Esophagus (tissue), 2 donors: ENCODE results near the gene TGM2. TPM values are rescaled to one million over a fixed set of nuclear protein-coding genes. Genes with fewer than 3 reads are reported as not detected.

ENCODE experiments used
- H3K27ac ChIP-seq, 2 donors: one replicate each; pipeline ENCODE4 v1.5.1; 2013; ENCODE audit warnings: low read depth in 2 of 2, mild to moderate bottlenecking in 2 of 2, inconsistent platforms in 1 of 2, low read length in 1 of 2, moderate library complexity in 1 of 2
- H3K27me3 ChIP-seq, 2 donors: one replicate each; pipeline ENCODE4 v1.6.1; 2013; ENCODE audit warnings: low read length in 2 of 2, control low read depth in 1 of 2, mild to moderate bottlenecking in 1 of 2; ENCODE audit not compliant: insufficient read depth in 2 of 2, control insufficient read depth in 1 of 2
- H3K36me3 ChIP-seq, 2 donors: one replicate each; pipeline ENCODE4 v1.6.1; 2013; ENCODE audit warnings: low read length in 1 of 2; ENCODE audit not compliant: control insufficient read depth in 2 of 2, insufficient read depth in 2 of 2
- H3K4me1 ChIP-seq, 2 donors: one replicate each; pipeline ENCODE4 v1.6.1; 2013; ENCODE audit warnings: low read length in 1 of 2; ENCODE audit not compliant: control insufficient read depth in 2 of 2, insufficient read depth in 2 of 2
- H3K4me3 ChIP-seq, 2 donors: one replicate each; pipeline ENCODE4 v1.5.1; 2013; ENCODE audit warnings: low read length in 2 of 2, mild to moderate bottlenecking in 2 of 2, low read depth in 1 of 2, moderate library complexity in 1 of 2
- H3K9me3 ChIP-seq, 2 donors: one replicate each; pipeline ENCODE4 v1.6.1; 2013; ENCODE audit warnings: mild to moderate bottlenecking in 2 of 2, low read depth in 1 of 2, low read length in 1 of 2, moderate library complexity in 1 of 2; ENCODE audit not compliant: control insufficient read depth in 2 of 2, insufficient read depth in 1 of 2
- WGBS, 2 donors: extraction: QIAGEN DNeasy Blood & Tissue Kit; methylation state at CpG; one replicate each; pipeline ENCODE4 v1.1.7; 2013; 5-methylcytosine and 5-hydroxymethylcytosine counted together
- polyA plus RNA-seq, 2 donors: library from polyadenylated mRNA; stranded (reverse); fragments of 200-250 nt; gene quantifications; one replicate each; pipeline ENCODE4 v1.2.3, GENCODE V29; 2013
- donor health status: healthy with polysubstance abuse.
- donor health status: Bipolar disorder and iron deficiency.

TGM2 gene
- polyA plus RNA-seq, 2 donors, result 5.1 to 8.6 TPM

GRCh38 chr20:38208523-38208922 is 43.5 kb upstream of the TGM2 start:
- Histone ChIP-seq H3K36me3 (no peaks in the 10 kb centered on the region), H3K4me3 (no peak overlapping the region), H3K4me1 (no peaks in the 10 kb centered on the region), H3K27me3 (no peaks in the 10 kb centered on the region), H3K9me3 (no peaks in the 10 kb centered on the region), H3K27ac (no peak overlapping the region)
- WGBS, 2 donors, result 88 to 97% methylated on average over 3 of the region's 3 CpGs

- Histone ChIP-seq H3K9me3 (no peaks in the 10 kb centered on the region), H3K36me3 (no peaks in the 10 kb centered on the region), H3K27ac (no peak overlapping the region), H3K27me3 (no peaks in the 10 kb centered on the region), H3K4me1 (no peaks in the 10 kb centered on the region), H3K4me3 (no peak overlapping the region)
- 66 to 68% methylated on average over 1 of the region's 1 CpG for WGBS, 2 donors
These were observed 43.0 kb upstream of the TGM2 start for GRCh38 chr20:38208088-38208487.

- Histone ChIP-seq H3K36me3 (no peaks in the 10 kb centered on the region), H3K9me3 (no peaks in the 10 kb centered on the region), H3K27ac (no peak overlapping the region), H3K4me3 (no peak overlapping the region), H3K4me1 (no peaks in the 10 kb centered on the region), H3K27me3 (no peaks in the 10 kb centered on the region)
- WGBS, 2 donors, result 90 to 94% methylated on average over 2 of the region's 2 CpGs
These were observed 42.6 kb upstream of the TGM2 start for GRCh38 chr20:38207621-38208020.

GRCh38 chr20:38205001-38205400 is 39.9 kb upstream of the TGM2 start:
- no peak overlapping the region for H3K4me3 ChIP-seq
- no peaks in the 10 kb centered on the region for H3K36me3 ChIP-seq
- no peaks in the 10 kb centered on the region for H3K27me3 ChIP-seq
- H3K9me3 ChIP-seq, result no peaks in the 10 kb centered on the region
- 57 to 59% methylated on average over 3 of the region's 3 CpGs for WGBS, 2 donors
- H3K4me1 ChIP-seq, result peaks cover 0 to 2% of the 10 kb centered on the region in 2 donors
- H3K27ac ChIP-seq, result no peak overlapping the region

- Histone ChIP-seq H3K27me3 (no peaks in the 10 kb centered on the region), H3K4me3 (no peak overlapping the region), H3K4me1 (peaks cover 0 to 2% of the 10 kb centered on the region in 2 donors), H3K27ac (no peak overlapping the region), H3K9me3 (no peaks in the 10 kb centered on the region), H3K36me3 (no peaks in the 10 kb centered on the region)
- 78 to 79% methylated on average over 2 of the region's 2 CpGs for whole genome bisulfite sequencing, 2 donors
These were observed 38.9 kb upstream of the TGM2 start for GRCh38 chr20:38203981-38204357.

GRCh38 chr20:38203337-38203980 is 38.4 kb upstream of the TGM2 start:
- WGBS, 2 donors, result 70 to 73% methylated on average over 6 of the region's 6 CpGs
- no peaks in the 10 kb centered on the region for H3K9me3 ChIP-seq
- no peaks in the 10 kb centered on the region for H3K36me3 ChIP-seq
- no peak overlapping the region for H3K4me3 ChIP-seq
- no peak overlapping the region for H3K27ac ChIP-seq
- peaks cover 0 to 2% of the 10 kb centered on the region in 2 donors for H3K4me1 ChIP-seq
- no peaks in the 10 kb centered on the region for H3K27me3 ChIP-seq

GRCh38 chr20:38202982-38203293 is 37.9 kb upstream of the TGM2 start:
- H3K4me3 ChIP-seq, result no peak overlapping the region
- no peaks in the 10 kb centered on the region for H3K27me3 ChIP-seq
- no peaks in the 10 kb centered on the region for H3K9me3 ChIP-seq
- no peaks in the 10 kb centered on the region for H3K36me3 ChIP-seq
- no peak overlapping the region for H3K27ac ChIP-seq
- 86 to 91% methylated on average over 8 of the region's 8 CpGs for WGBS, 2 donors
- peaks cover 0 to 2% of the 10 kb centered on the region in 2 donors for H3K4me1 ChIP-seq

- Histone ChIP-seq H3K4me1 (peaks cover 0 to 2% of the 10 kb centered on the region in 2 donors), H3K27me3 (no peaks in the 10 kb centered on the region), H3K36me3 (no peaks in the 10 kb centered on the region), H3K4me3 (no peak overlapping the region), H3K27ac (no peak overlapping the region), H3K9me3 (no peaks in the 10 kb centered on the region)
- WGBS, 2 donors, result 83 to 87% methylated on average over 12 of the region's 12 CpGs
These were observed 37.3 kb upstream of the TGM2 start for GRCh38 chr20:38202153-38202981.

- Histone ChIP-seq H3K27me3 (no peaks in the 10 kb centered on the region), H3K27ac (no peak overlapping the region), H3K36me3 (no peaks in the 10 kb centered on the region), H3K4me3 (no peak overlapping the region), H3K4me1 (peaks cover under 1 to 2% of the 10 kb centered on the region in 2 donors), H3K9me3 (no peaks in the 10 kb centered on the region)
- 52 to 62% methylated on average over 6 of the region's 6 CpGs for whole genome bisulfite sequencing, 2 donors
These were observed 36.3 kb upstream of the TGM2 start for GRCh38 chr20:38201356-38201755.

- H3K4me3 ChIP-seq, result no peak overlapping the region
- no peaks in the 10 kb centered on the region for H3K9me3 ChIP-seq
- no peaks in the 10 kb centered on the region for H3K36me3 ChIP-seq
- H3K27me3 ChIP-seq, result no peaks in the 10 kb centered on the region
- H3K27ac ChIP-seq, result no peak overlapping the region
- peaks cover 2 to 3% of the 10 kb centered on the region in 2 donors for H3K4me1 ChIP-seq
- 80 to 86% methylated on average over 3 of the region's 3 CpGs for WGBS, 2 donors
These were observed 35.6 kb upstream of the TGM2 start for GRCh38 chr20:38200646-38201045.
